GM21786 (cell line): ENCODE results near the gene DNM1.

ENCODE experiments used
- ATAC-seq: cut with Tn5 transposase; IDR thresholded peaks from one replicate; pipeline ENCODE4 v1.9.1; 2021; ENCODE audit not compliant: unreplicated experiment

The DNM1 gene

GRCh38 chr9:128204858-128205257, 1.7 kb downstream of the DNM1 start:
- no peak for ATAC-seq

GRCh38 chr9:128205296-128205944, 2.2 kb downstream of the DNM1 start:
- ATAC-seq, result no peak

- ATAC-seq, result no peak
These were observed 3.3 kb downstream of the DNM1 start for GRCh38 chr9:128206484-128206883.

- no peak for ATAC-seq
These were observed 4.0 kb downstream of the DNM1 start for GRCh38 chr9:128206916-128207910.

- no peak for ATAC-seq
These were observed 5.2 kb downstream of the DNM1 start for GRCh38 chr9:128208386-128208785.

GRCh38 chr9:128208946-128209669, 5.9 kb downstream of the DNM1 start:
- no peak for ATAC-seq

- no peak for ATAC-seq
These were observed 8.2 kb downstream of the DNM1 start for GRCh38 chr9:128211186-128211980.

GRCh38 chr9:128211981-128212281, 8.8 kb downstream of the DNM1 start:
- ATAC-seq, result no peak

GRCh38 chr9:128213746-128214497, 10.7 kb downstream of the DNM1 start:
- no peak for ATAC-seq

- ATAC-seq, result no peak
These were observed 11.7 kb downstream of the DNM1 start for GRCh38 chr9:128214571-128215490.

- no peak for ATAC-seq
These were observed 12.6 kb downstream of the DNM1 start for GRCh38 chr9:128215491-128216409.

GRCh38 chr9:128216781-128217553, 13.8 kb downstream of the DNM1 start:
- no peak for ATAC-seq

GRCh38 chr9:128218172-128218517, 15.0 kb downstream of the DNM1 start:
- ATAC-seq, result no peak

- peak; percentile 96 for ATAC-seq
These were observed 15.6 kb downstream of the DNM1 start for GRCh38 chr9:128218518-128219389.

- no peak for ATAC-seq
These were observed 16.7 kb downstream of the DNM1 start for GRCh38 chr9:128219831-128220230.

GRCh38 chr9:128222026-128222425, 18.8 kb downstream of the DNM1 start:
- ATAC-seq, result no peak
